KOPT-K1 (cell line): Measurements from ENCODE around the gene TEK.
"Not testable (repeated sequence)": the region's sequence is repeated elsewhere in the genome, so short reads cannot be mapped to it uniquely, and the experiment has no call there.

Source experiments
- H3K27ac ChIP-seq: fragments of 200-600 bp; sonication (generic); 2 replicates; pipeline ENCODE4 v1.5.1; 2016; ENCODE audit warnings: antibody characterized with exemption, mild to moderate bottlenecking, low read depth, low read length; ENCODE audit not compliant: poor library complexity, severe bottlenecking
- H3K36me3 ChIP-seq: fragments of 200-600 bp; sonication (generic); 2 replicates; pipeline ENCODE4 v1.5.1; 2017; ENCODE audit warnings: antibody characterized with exemption, mild to moderate bottlenecking, low read length, moderate library complexity; ENCODE audit not compliant: insufficient read depth
- H3K9me3 ChIP-seq: fragments of 200-600 bp; sonication (generic); 2 replicates; pipeline ENCODE4 v1.5.1; 2017; ENCODE audit warnings: antibody characterized with exemption, low read length, mild to moderate bottlenecking; ENCODE audit not compliant: insufficient read depth, poor library complexity, severe bottlenecking

The TEK gene

GRCh38 chr9:27108981-27109541, at the start of gene TEK:
TSS of gene TEK (plus strand) at chr9:27109225. CDS start at chr9:27109591, 366 bp downstream.
- H3K9me3 ChIP-seq: no peaks in the 10 kb centered on the region
- H3K27ac ChIP-seq: no peak within 1 kb of the TSS
- no peaks in the 10 kb centered on the region for H3K36me3 ChIP-seq

GRCh38 chr9:27059412-27059811, 49.6 kb upstream of the TEK start:
- Histone ChIP-seq H3K27ac (no peak overlapping the region), H3K36me3 (no peaks in the 10 kb centered on the region; the same call in 1 of the 2 replicates), H3K9me3 (no peaks in the 10 kb centered on the region)

GRCh38 chr9:27059907-27060306, 49.1 kb upstream of the TEK start:
- Histone ChIP-seq H3K9me3 (no peaks in the 10 kb centered on the region), H3K27ac (no peak overlapping the region), H3K36me3 (no peaks in the 10 kb centered on the region; the same call in 1 of the 2 replicates)

GRCh38 chr9:27065288-27065687, 43.7 kb upstream of the TEK start:
- H3K9me3 ChIP-seq: no peaks in the 10 kb centered on the region
- no peaks in the 10 kb centered on the region; the same call in 1 of the 2 replicates for H3K36me3 ChIP-seq

GRCh38 chr9:27073841-27074728, 34.9 kb upstream of the TEK start:
- Histone ChIP-seq H3K36me3 (no peaks in the 10 kb centered on the region), H3K9me3 (peaks cover 7% of the 10 kb centered on the region), H3K27ac (no peak overlapping the region)

More at GRCh38 chr9:27065288-27065687, 43.7 kb upstream of the TEK start:
- no peak overlapping the region for H3K27ac ChIP-seq

GRCh38 chr9:27078685-27079084, 30.3 kb upstream of the TEK start:
- Histone ChIP-seq H3K9me3 (peaks cover 3% of the 10 kb centered on the region), H3K27ac (no peak overlapping the region), H3K36me3 (no peaks in the 10 kb centered on the region)

- no peak overlapping the region for H3K27ac ChIP-seq
- H3K9me3 ChIP-seq: no peaks in the 10 kb centered on the region
- no peaks in the 10 kb centered on the region for H3K36me3 ChIP-seq
Observed at GRCh38 chr9:27085456-27085855, 23.6 kb upstream of the TEK start.

- Histone ChIP-seq H3K9me3 (no peaks in the 10 kb centered on the region), H3K27ac (no peak overlapping the region), H3K36me3 (no peaks in the 10 kb centered on the region)
Observed at GRCh38 chr9:27086818-27087680, 22.0 kb upstream of the TEK start.

- no peaks in the 10 kb centered on the region for H3K36me3 ChIP-seq
- no peaks in the 10 kb centered on the region for H3K9me3 ChIP-seq
- no peak overlapping the region for H3K27ac ChIP-seq
Observed at GRCh38 chr9:27088981-27089380, 20.0 kb upstream of the TEK start.

GRCh38 chr9:27089706-27090105, 19.3 kb upstream of the TEK start:
- no peak overlapping the region for H3K27ac ChIP-seq
- H3K9me3 ChIP-seq: no peaks in the 10 kb centered on the region

GRCh38 chr9:27090231-27090630, 18.8 kb upstream of the TEK start:
- Histone ChIP-seq H3K9me3 (no peaks in the 10 kb centered on the region), H3K36me3 (no peaks in the 10 kb centered on the region), H3K27ac (no peak overlapping the region)

More at GRCh38 chr9:27089706-27090105, 19.3 kb upstream of the TEK start:
- no peaks in the 10 kb centered on the region for H3K36me3 ChIP-seq

- no peak overlapping the region for H3K27ac ChIP-seq
- H3K36me3 ChIP-seq: no peaks in the 10 kb centered on the region
- no peaks in the 10 kb centered on the region for H3K9me3 ChIP-seq
Observed at GRCh38 chr9:27090711-27091110, 18.3 kb upstream of the TEK start.

- H3K9me3 ChIP-seq, H3K36me3 ChIP-seq, H3K27ac ChIP-seq: not testable (repeated sequence)
Observed at GRCh38 chr9:27092496-27092895, 16.5 kb upstream of the TEK start.

- H3K9me3 ChIP-seq, H3K27ac ChIP-seq, H3K36me3 ChIP-seq: not testable (repeated sequence)
Observed at GRCh38 chr9:27093384-27094067, 15.5 kb upstream of the TEK start.
